IMR-90 (cell line): ENCODE data around the gene GCSH. TPM values are rescaled to one million over a fixed set of nuclear protein-coding genes. Genes with fewer than 3 reads are reported as not detected.

ENCODE experiments used
- ATAC-seq: fragments of 200-7000 bp; cut with Tn5 transposase; 2 replicates; pipeline ENCODE4 v1.9.1; 2020; ENCODE audit warnings: low read depth, mild to moderate bottlenecking, moderate library complexity
- BruUV-seq: library from RNA; stranded (reverse); fragments of 400-500 nt; replicated peaks from 2 replicates; lab custom pipeline; 2021; lab: Mats Ljungman, UMichigan
- CTCF ChIA-PET: fragments of 300-600 bp; formaldehyde crosslinking; extraction: SDS; loops from one replicate; lab custom pipeline; 2021; ENCODE audit warnings: antibody characterized with exemption; lab: Yijun Ruan, JAX
- POLR2A ChIA-PET: fragments of 300-600 bp; sonication (Branson Sonifier 250); formaldehyde crosslinking; loops from one replicate; lab custom pipeline; 2022; ENCODE audit warnings: antibody characterized with exemption; ENCODE audit not compliant: unreplicated experiment; lab: Charles Lee
- DNase-seq: peaks from one replicate; pipeline ENCODE4 v3.0.0; 2013
- H2AFZ ChIP-seq: replicated peaks from 2 replicates; pipeline ENCODE3; 2013; ENCODE audit warnings: low read length, mild to moderate bottlenecking; ENCODE audit not compliant: poor library complexity
- H2AK5ac ChIP-seq: 2 replicates; pipeline ENCODE4 v1.6.1; 2013; ENCODE audit warnings: low read depth, low read length, inconsistent platforms
- H2AK9ac ChIP-seq: replicated peaks from 2 replicates; pipeline ENCODE3; 2013; ENCODE audit warnings: mild to moderate bottlenecking, low read depth, low read length, moderate library complexity; ENCODE audit not compliant: poor library complexity
- H2BK120ac ChIP-seq: 2 replicates; pipeline ENCODE4 v1.6.1; 2013; ENCODE audit warnings: low read depth, low read length, inconsistent platforms
- H2BK15ac ChIP-seq: 3 replicates; pipeline ENCODE4 v1.6.1; 2013; ENCODE audit warnings: low read depth, low read length, inconsistent platforms
- H2BK20ac ChIP-seq: 2 replicates; pipeline ENCODE4 v1.6.1; 2013; ENCODE audit warnings: low read depth, mild to moderate bottlenecking, inconsistent platforms, low read length, moderate library complexity
- H2BK5ac ChIP-seq: 2 replicates; pipeline ENCODE4 v1.6.1; 2013; ENCODE audit warnings: mild to moderate bottlenecking, low read depth, low read length, inconsistent platforms; ENCODE audit not compliant: poor library complexity, severe bottlenecking
- H3K14ac ChIP-seq: replicated peaks from 2 replicates; pipeline ENCODE4 v1.6.1; 2013; ENCODE audit warnings: low read depth, low read length, inconsistent platforms
- H3K18ac ChIP-seq: 2 replicates; pipeline ENCODE4 v1.6.1; 2013; ENCODE audit warnings: low read depth, low read length, control low read depth
- H3K23ac ChIP-seq: 2 replicates; pipeline ENCODE4 v1.6.1; 2013; ENCODE audit warnings: low read depth, low read length, inconsistent platforms
- H3K27ac ChIP-seq: 2 replicates; pipeline ENCODE4 v1.5.1; 2013; ENCODE audit warnings: mild to moderate bottlenecking, control low read depth, low read length; ENCODE audit not compliant: insufficient read depth
- H3K27me3 ChIP-seq: 2 replicates; pipeline ENCODE4 v1.6.1; 2013; ENCODE audit warnings: low read length; ENCODE audit not compliant: control insufficient read depth, insufficient read depth
- H3K36me3 ChIP-seq: 2 replicates; pipeline ENCODE4 v1.6.1; 2013; ENCODE audit warnings: low read length, mixed read lengths; ENCODE audit not compliant: control insufficient read depth, insufficient read depth
- H3K4ac ChIP-seq: 2 replicates; pipeline ENCODE4 v1.6.1; 2013; ENCODE audit warnings: low read depth, low read length, inconsistent platforms
- H3K4me1 ChIP-seq: 2 replicates; pipeline ENCODE4 v1.6.1; 2013; ENCODE audit warnings: low read length, mixed read lengths; ENCODE audit not compliant: control insufficient read depth, insufficient read depth
- H3K4me2 ChIP-seq: 2 replicates; pipeline ENCODE4 v1.6.1; 2013; ENCODE audit warnings: low read depth, mild to moderate bottlenecking, control low read depth, low read length, moderate library complexity
- H3K4me3 ChIP-seq: 2 replicates; pipeline ENCODE4 v1.5.1; 2013; ENCODE audit warnings: low read depth, mild to moderate bottlenecking, control low read depth, low read length, moderate library complexity; ENCODE audit not compliant: insufficient read depth
- H3K56ac ChIP-seq: 2 replicates; pipeline ENCODE4 v1.6.1; 2013; ENCODE audit warnings: low read length, inconsistent platforms; ENCODE audit not compliant: insufficient read depth; ENCODE audit errors: extremely low read depth
- H3K79me1 ChIP-seq, 2 experiments: 2 replicates each; pipeline ENCODE4 v1.6.1; 2013; ENCODE audit warnings: low read length in 2 of 2, inconsistent platforms in 1 of 2, low read depth in 1 of 2
- H3K9ac ChIP-seq: 2 replicates; pipeline ENCODE4 v1.6.1; 2013; ENCODE audit warnings: low read depth, low read length, control low read depth
- H3K9me1 ChIP-seq: 2 replicates; pipeline ENCODE4 v1.6.1; 2013; ENCODE audit warnings: low read length, inconsistent platforms; ENCODE audit not compliant: insufficient read depth
- H3K9me3 ChIP-seq: 2 replicates; pipeline ENCODE4 v1.6.1; 2013; ENCODE audit warnings: low read length; ENCODE audit not compliant: control insufficient read depth, insufficient read depth
- H4K20me1 ChIP-seq: 2 replicates; pipeline ENCODE4 v1.6.1; 2013; ENCODE audit warnings: low read length, inconsistent platforms; ENCODE audit not compliant: insufficient read depth
- H4K5ac ChIP-seq: 2 replicates; pipeline ENCODE4 v1.6.1; 2013; ENCODE audit warnings: mild to moderate bottlenecking, low read depth, low read length, control low read depth
- H4K8ac ChIP-seq, 2 experiments: 2 replicates each; pipeline ENCODE4 v1.6.1; 2013; ENCODE audit warnings: low read depth in 2 of 2, low read length in 2 of 2, control low read depth in 1 of 2, inconsistent platforms in 1 of 2
- H4K91ac ChIP-seq: 2 replicates; pipeline ENCODE4 v1.6.1; 2013; ENCODE audit warnings: low read depth, low read length, inconsistent platforms; ENCODE audit not compliant: insufficient read depth
- CEBPB ChIP-seq: IDR thresholded peaks from 2 replicates; pipeline ENCODE4 v1.6.1; 2012; ENCODE audit warnings: low read depth, low read length, improper control_type of control experiment
- MAFK ChIP-seq: IDR thresholded peaks from 2 replicates; pipeline ENCODE4 v1.6.1; 2012; ENCODE audit warnings: low read depth, low read length, improper control_type of control experiment
- WGBS, 2 experiments: methylation state at CpG; one replicate each; pipeline versions ENCODE4 v1.1.5 to v1.1.7; 2013; ENCODE audit warnings: missing lambda C conversion rate in 2 of 2; ENCODE audit not compliant: insufficient read length in 1 of 2; ENCODE audit errors: extremely low coverage in 2 of 2; 5-methylcytosine and 5-hydroxymethylcytosine counted together
- dilution Hi-C: fragments of 300-500 bp; cut with HindIII; formaldehyde crosslinking; loops from one replicate; pipeline ENCODE4 v1.14.3; 2018; ENCODE audit warnings: low sequenced_read_pairs; ENCODE audit not compliant: unreplicated experiment
- in situ Hi-C: fragments of 300-500 bp; cut with MboI; formaldehyde crosslinking; loops from 3 replicates; pipeline ENCODE4 v1.14.3; 2019; ENCODE audit warnings: low sequenced_read_pairs, inconsistent platforms, mixed read lengths
- intact Hi-C: fragments of 100-400 bp; cut with micrococcal nuclease; formaldehyde crosslinking; loops from 2 replicates; pipeline ENCODE4 v1.10.0; 2022
- polyA plus RNA-seq, 3 experiments: library from polyadenylated mRNA; depleted of rRNA; stranded (reverse); fragments of >200 nt; gene quantifications; 2 replicates each; pipeline ENCODE4 v1.2.3, GENCODE V29; 2012; ENCODE audit warnings: low replicate concordance in 1 of 3
- total RNA-seq: library from RNA; depleted of rRNA; stranded (reverse); fragments of >200 nt; gene quantifications from 2 replicates; pipeline ENCODE4 v1.2.3, GENCODE V29; 2012

GCSH gene
- total and polyA plus RNA-seq, 2 of the 4 experiments (the other 2 are of a cell fraction): 9.3 to 21.2 TPM

DNA sequence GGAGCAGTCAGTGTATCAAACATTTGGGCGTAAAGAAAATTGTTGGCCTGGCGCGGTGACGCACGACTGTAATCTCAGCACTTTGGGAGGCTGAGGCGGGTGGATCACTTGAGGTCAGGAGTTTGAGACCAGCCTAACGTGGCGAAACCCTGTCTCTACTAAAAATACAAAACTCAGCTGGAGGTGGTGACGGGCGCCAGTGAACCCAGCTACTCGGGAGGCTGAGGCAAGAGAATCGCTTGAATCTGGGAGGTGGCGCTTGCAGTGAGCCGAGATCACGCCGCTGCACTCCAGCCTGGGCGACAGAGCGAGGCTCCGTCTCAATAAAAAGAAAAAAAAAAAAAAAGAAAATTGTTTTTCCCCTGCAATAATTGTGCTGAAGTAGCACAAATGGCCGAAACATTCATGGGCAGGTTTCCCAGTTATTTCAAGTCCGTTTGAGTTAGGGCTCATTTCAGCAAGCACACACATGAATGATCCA lies 1.4 kb downstream of the GCSH start:
- DNase-seq (peak; percentile 16), ATAC-seq (no peak)
- no peaks in the 10 kb centered on the region for H3K9me1 ChIP-seq
- peak overlapping the region; percentile 67 for H3K23ac ChIP-seq
- no peak for TF ChIP-seq CEBPB
- TF ChIP-seq MAFK: peak; percentile 76
- intact Hi-C loops: loop anchor here (5.0 to 10.0 kb wide), 3 partner anchors 58 to 920 kb away; partner anchors contain the start of genes ATMIN and GAN
- no peaks in the 10 kb centered on the region for H3K36me3 ChIP-seq
- no peak overlapping the region for H3K9ac ChIP-seq
- H2AFZ ChIP-seq: no peak overlapping the region
- no peak overlapping the region for H2BK15ac ChIP-seq
- no peak overlapping the region for H2BK20ac ChIP-seq
- POLR2A ChIA-PET: no interaction called here
- no peak overlapping the region for H2AK5ac ChIP-seq
- no peak overlapping the region for H2BK5ac ChIP-seq
- H2BK120ac ChIP-seq: no peak overlapping the region
- H3K27ac ChIP-seq: no peak overlapping the region
- 0 out of 2 replicates have a peak, but pooled peaks cover 2% of the 10 kb centered on the region for H3K4me1 ChIP-seq
- H4K91ac ChIP-seq: no peak overlapping the region
- WGBS, 2 experiments: 70% methylated on average over 7 of the region's 21 CpGs; no CpG with 5 or more reads in 1 of the 2 experiments
- dilution Hi-C loops: no loop called here
- 0 out of 2 replicates have a peak overlapping the region, but pooled peaks have one; percentile 17 for H3K14ac ChIP-seq
- no peaks in the 10 kb centered on the region for H3K27me3 ChIP-seq
- H3K4me3 ChIP-seq: no peak overlapping the region
- H3K79me1 ChIP-seq: peaks cover 7 to 30% of the 10 kb centered on the region in 2 experiments; a peak in 3 of 4 replicates
- H4K5ac ChIP-seq: no peak overlapping the region
- H4K8ac ChIP-seq: no peak overlapping the region
- BruUV-seq: no TSS peak
- H3K4ac ChIP-seq: no peak overlapping the region
- no peaks in the 10 kb centered on the region for H3K9me3 ChIP-seq
- H3K56ac ChIP-seq: no peak overlapping the region
- no peaks in the 10 kb centered on the region for H4K20me1 ChIP-seq
- in situ Hi-C loops: no loop called here
- H3K18ac ChIP-seq: no peak overlapping the region
- H2AK9ac ChIP-seq: no peak overlapping the region
- H3K4me2 ChIP-seq: peak overlapping the region; percentile 64
- CTCF ChIA-PET: no interaction called here
